Cardiac muscle cell (in vitro differentiated cells and primary cell): ENCODE results near the gene SPOCK3. TPM values are rescaled to one million over a fixed set of nuclear protein-coding genes. Genes with fewer than 3 reads are reported as not detected.

Source experiments
- DNase-seq, 2 donors: peaks; one replicate each; pipeline versions ENCODE4 v3.0.0 to v3.0.0-alpha.2; 2010 to 2017; ENCODE audit warnings: low read depth in 1 of 2, low spot score in 1 of 2
- H3K27ac ChIP-seq: fragments of 200-600 bp; sonication (generic); 2 replicates; pipeline ENCODE4 v1.5.1; 2016
- H3K27me3 ChIP-seq: fragments of 200-600 bp; sonication (generic); 2 replicates; pipeline ENCODE4 v1.6.0; 2016; ENCODE audit warnings: control low read depth
- H3K36me3 ChIP-seq: fragments of 200-600 bp; sonication (generic); 2 replicates; pipeline ENCODE4 v1.5.1; 2016; ENCODE audit warnings: control low read depth
- H3K4me1 ChIP-seq: fragments of 200-600 bp; sonication (generic); 2 replicates; pipeline ENCODE4 v1.8.1; 2017; ENCODE audit warnings: low read depth, mild to moderate bottlenecking, mixed run types
- H3K4me3 ChIP-seq: fragments of 200-600 bp; sonication (generic); 2 replicates; pipeline ENCODE4 v1.5.1; 2016; ENCODE audit warnings: mild to moderate bottlenecking
- H3K9me3 ChIP-seq: fragments of 200-600 bp; sonication (generic); 2 replicates; pipeline ENCODE4 v1.5.1; 2017; ENCODE audit warnings: low read depth, mild to moderate bottlenecking, control low read depth
- polyA plus RNA-seq: library from polyadenylated mRNA; unstranded; fragments of >200 nt; fragmentation: Nextera tagmentation; extraction: Ambion mirVana; gene quantifications from 2 replicates; pipeline ENCODE4 v1.2.1, GENCODE V29; 2016
- total RNA-seq: library from RNA; depleted of rRNA; stranded (reverse); fragments of >200 nt; gene quantifications from 2 replicates; pipeline ENCODE4 v1.2.3, GENCODE V29; 2016
- TF ChIP-seq, protein P1 (sequence below): IDR thresholded peaks from 2 replicates; pipeline ENCODE4 v1.5.1; 2012; ENCODE audit warnings: low read depth, mild to moderate bottlenecking, low read length

SPOCK3 gene
- total and polyA plus RNA-seq, 2 experiments from 2014 or later = 1.3 to 4.6 TPM

DNA sequence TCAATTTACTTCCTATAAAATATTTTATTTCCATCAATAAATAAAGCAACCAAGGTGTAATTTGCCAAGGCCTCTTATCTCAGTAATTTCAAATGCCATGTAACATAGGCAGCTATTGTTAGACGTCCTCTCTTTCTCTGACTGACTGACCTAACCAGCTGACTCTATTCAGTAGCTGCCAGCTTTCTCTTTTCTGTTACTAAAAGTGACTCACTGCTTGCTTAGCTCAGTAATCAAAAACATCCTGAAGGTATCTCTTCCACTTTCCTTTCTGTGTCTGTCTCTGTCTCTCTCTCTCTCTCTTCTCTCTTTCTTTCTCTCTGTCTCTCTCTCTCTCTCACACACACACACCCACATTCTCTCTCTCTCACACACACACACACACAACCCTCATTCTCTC is 134.2 kb downstream of the SPOCK3 start:
- DNase-seq = peak; percentile 17 to 35
- H3K36me3 ChIP-seq = no peaks in the 10 kb centered on the region
- no peak overlapping the region for H3K27ac ChIP-seq
- no peaks in the 10 kb centered on the region for H3K4me1 ChIP-seq
- H3K4me3 ChIP-seq = no peak overlapping the region
- no peaks in the 10 kb centered on the region for H3K27me3 ChIP-seq
- TF ChIP-seq, protein P1, sequence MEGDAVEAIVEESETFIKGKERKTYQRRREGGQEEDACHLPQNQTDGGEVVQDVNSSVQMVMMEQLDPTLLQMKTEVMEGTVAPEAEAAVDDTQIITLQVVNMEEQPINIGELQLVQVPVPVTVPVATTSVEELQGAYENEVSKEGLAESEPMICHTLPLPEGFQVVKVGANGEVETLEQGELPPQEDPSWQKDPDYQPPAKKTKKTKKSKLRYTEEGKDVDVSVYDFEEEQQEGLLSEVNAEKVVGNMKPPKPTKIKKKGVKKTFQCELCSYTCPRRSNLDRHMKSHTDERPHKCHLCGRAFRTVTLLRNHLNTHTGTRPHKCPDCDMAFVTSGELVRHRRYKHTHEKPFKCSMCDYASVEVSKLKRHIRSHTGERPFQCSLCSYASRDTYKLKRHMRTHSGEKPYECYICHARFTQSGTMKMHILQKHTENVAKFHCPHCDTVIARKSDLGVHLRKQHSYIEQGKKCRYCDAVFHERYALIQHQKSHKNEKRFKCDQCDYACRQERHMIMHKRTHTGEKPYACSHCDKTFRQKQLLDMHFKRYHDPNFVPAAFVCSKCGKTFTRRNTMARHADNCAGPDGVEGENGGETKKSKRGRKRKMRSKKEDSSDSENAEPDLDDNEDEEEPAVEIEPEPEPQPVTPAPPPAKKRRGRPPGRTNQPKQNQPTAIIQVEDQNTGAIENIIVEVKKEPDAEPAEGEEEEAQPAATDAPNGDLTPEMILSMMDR = no peak
- no peaks in the 10 kb centered on the region for H3K9me3 ChIP-seq

DNA sequence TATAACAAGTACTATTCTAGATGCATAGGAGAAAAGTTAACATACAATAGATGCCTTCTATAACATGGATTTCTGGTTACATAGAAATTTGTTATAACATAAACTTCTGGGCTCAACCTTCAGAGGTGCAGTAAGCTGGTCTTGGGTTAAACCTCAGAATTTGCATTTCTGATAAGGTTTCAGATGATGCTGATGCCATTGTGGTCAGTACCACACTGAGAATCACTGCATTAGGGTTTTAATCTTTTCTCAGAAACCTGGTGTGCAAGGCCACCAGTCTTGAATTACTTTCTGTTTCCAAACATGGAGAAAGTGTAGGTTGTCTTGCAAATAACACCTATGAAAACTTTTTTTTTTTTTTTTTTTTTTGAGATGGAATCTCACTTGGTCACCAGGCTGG is 146.2 kb downstream of the SPOCK3 start:
- H3K9me3 ChIP-seq = no peaks in the 10 kb centered on the region
- no peak overlapping the region for H3K27ac ChIP-seq
- no peak overlapping the region for H3K4me3 ChIP-seq
- H3K36me3 ChIP-seq = no peaks in the 10 kb centered on the region
- TF ChIP-seq, protein P1 = no peak
- DNase-seq = no peak
- no peaks in the 10 kb centered on the region for H3K27me3 ChIP-seq
- no peaks in the 10 kb centered on the region for H3K4me1 ChIP-seq

DNA sequence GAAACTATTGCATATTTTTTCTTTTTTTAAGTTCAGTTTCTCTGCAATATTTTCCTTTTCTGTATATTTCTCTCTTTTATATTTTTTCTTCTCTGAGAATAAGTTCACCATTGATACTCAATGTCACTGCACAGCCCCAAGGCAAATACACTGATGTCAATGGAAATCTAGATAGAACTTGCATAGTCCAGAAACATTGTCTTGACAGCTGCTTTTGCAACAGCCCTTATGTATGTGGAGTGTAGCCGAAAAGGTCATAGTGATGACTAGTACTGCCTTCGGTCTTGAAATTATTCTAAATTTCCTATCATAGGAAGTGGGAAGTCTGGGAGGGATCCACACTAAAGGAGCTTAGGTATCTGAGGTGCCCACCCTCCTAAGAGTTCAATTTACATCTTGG is 150.0 kb downstream of the SPOCK3 start:
- Histone ChIP-seq H3K9me3 (no peaks in the 10 kb centered on the region), H3K27me3 (no peaks in the 10 kb centered on the region), H3K27ac (no peak overlapping the region), H3K4me1 (no peaks in the 10 kb centered on the region), H3K36me3 (no peaks in the 10 kb centered on the region), H3K4me3 (no peak overlapping the region)
- DNase-seq = no peak
- TF ChIP-seq, protein P1 = no peak

DNA sequence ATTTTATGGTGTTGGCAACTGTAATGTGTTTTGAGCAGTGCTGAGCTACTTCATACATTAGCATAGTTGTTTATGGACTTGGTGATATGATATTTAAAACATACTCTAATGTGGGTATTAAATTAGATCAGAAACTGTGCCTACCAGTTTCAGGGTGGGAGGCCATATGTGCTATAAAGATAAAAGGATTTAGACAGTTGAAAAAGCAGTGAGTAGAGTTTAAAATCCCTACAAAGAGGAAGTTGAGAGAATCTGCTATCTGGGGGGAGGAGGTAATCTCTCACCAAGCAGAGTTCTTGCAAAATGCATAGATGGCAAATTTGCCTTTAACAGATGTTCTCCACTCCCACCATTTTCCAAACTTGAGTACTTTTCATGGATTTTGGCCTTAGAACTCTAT is 154.5 kb downstream of the SPOCK3 start:
- no peak for DNase-seq
- no peaks in the 10 kb centered on the region for H3K36me3 ChIP-seq
- TF ChIP-seq, protein P1 = no peak

DNA sequence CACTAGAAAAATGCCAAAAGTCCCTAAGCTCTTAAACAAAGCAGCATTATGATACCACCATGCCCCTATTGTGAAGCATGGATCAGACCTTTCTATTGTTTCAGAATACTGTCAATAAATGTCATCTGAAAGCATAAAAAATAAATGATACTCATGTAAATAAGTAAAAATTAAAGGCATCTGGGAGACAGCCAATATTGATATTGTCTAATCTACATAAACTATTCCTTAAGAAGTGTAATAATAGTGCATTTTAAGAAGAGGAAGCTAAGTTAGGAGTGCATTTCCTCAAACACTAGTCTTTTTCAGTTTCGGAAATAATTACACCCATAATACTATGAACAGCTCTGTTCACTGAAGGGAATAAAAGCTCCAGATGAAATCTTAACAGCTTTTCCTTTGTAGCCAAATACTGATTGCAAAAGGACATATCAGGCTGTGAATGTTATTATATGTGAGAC is 181.6 kb downstream of the SPOCK3 start:
- Histone ChIP-seq H3K4me3 (no peak overlapping the region), H3K4me1 (no peaks in the 10 kb centered on the region), H3K9me3 (no peaks in the 10 kb centered on the region), H3K36me3 (no peaks in the 10 kb centered on the region), H3K27ac (no peak overlapping the region), H3K27me3 (no peaks in the 10 kb centered on the region)
- TF ChIP-seq, protein P1 = no peak
- DNase-seq = no peak

More for the DNA sequence above, 154.5 kb downstream of the SPOCK3 start:
- no peaks in the 10 kb centered on the region for H3K27me3 ChIP-seq
- H3K4me1 ChIP-seq = no peaks in the 10 kb centered on the region
- no peaks in the 10 kb centered on the region for H3K9me3 ChIP-seq
- no peak overlapping the region for H3K4me3 ChIP-seq
- H3K27ac ChIP-seq = no peak overlapping the region

DNA sequence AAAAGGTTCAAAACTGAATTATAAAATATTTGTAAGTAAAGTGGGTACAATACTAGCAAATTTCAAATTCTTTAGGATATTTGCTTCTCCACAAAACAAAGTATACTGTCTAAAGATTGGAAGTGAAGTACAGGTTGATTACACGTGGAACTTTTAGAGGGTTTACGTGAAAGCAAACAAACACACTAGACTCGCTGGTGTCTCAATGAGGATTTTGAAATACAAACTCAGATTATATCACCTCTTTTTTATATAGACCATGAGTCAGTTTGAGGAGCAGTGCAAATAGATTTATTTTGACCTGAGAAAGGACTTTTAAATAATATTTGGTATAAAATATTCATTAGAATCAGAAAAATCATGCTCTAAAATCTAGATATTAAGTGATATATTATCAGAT is 185.0 kb downstream of the SPOCK3 start:
- no peaks in the 10 kb centered on the region for H3K4me1 ChIP-seq
- H3K4me3 ChIP-seq = no peak overlapping the region
- no peaks in the 10 kb centered on the region for H3K27me3 ChIP-seq
- H3K36me3 ChIP-seq = no peaks in the 10 kb centered on the region
- no peak for DNase-seq
- TF ChIP-seq, protein P1 = no peak
- no peaks in the 10 kb centered on the region for H3K9me3 ChIP-seq
- H3K27ac ChIP-seq = no peak overlapping the region
